Esophagus muscularis mucosa (tissue), 4 donors: ENCODE data around the gene DCTPP1. TPM values are rescaled to one million over a fixed set of nuclear protein-coding genes. Genes with fewer than 3 reads are reported as not detected.

Experiments
- DNase-seq: peaks from one replicate; pipeline ENCODE4 v3.0.0-alpha.2; 2017; ENCODE audit errors: extremely low spot score
- H3K27ac ChIP-seq, 4 donors: fragments of 200-600 bp; sonication (generic); replicated peaks in 1 of 4; 1 replicate in 3 of 4; 2 replicates in 1 of 4; pipeline ENCODE4 v1.5.1; 2016 to 2019; ENCODE audit warnings: mild to moderate bottlenecking in 1 of 4
- H3K27me3 ChIP-seq, 4 donors: fragments of 200-600 bp; sonication (generic); one replicate each; pipeline versions ENCODE4 v1.5.1 to v1.6.0; 2016 to 2019
- H3K36me3 ChIP-seq, 4 donors: fragments of 200-600 bp; sonication (generic); one replicate each; pipeline ENCODE4 v1.5.1; 2016 to 2019
- H3K4me1 ChIP-seq, 4 donors: fragments of 200-600 bp; sonication (generic); one replicate each; pipeline ENCODE4 v1.5.1; 2016 to 2019
- H3K4me3 ChIP-seq, 4 donors: fragments of 200-600 bp; sonication (generic); 1 replicate in 2 of 4; 2 replicates in 2 of 4; pipeline ENCODE4 v1.5.1; 2016 to 2019; ENCODE audit warnings: mild to moderate bottlenecking in 4 of 4, moderate library complexity in 1 of 4
- H3K9me3 ChIP-seq, 4 donors: fragments of 200-600 bp; sonication (generic); 1 replicate in 3 of 4; 2 replicates in 1 of 4; pipeline ENCODE4 v1.5.1; 2016 to 2019
- EP300 ChIP-seq: sonication (generic); formaldehyde crosslinking; IDR thresholded peaks from one replicate; pipeline ENCODE4 v1.6.1; 2017; ENCODE audit warnings: antibody characterized with exemption
- POLR2A ChIP-seq: fragments of 450-650 bp; IDR thresholded peaks from one replicate; pipeline ENCODE4 v1.6.1; 2017; ENCODE audit warnings: antibody characterized with exemption, moderate library complexity, mild to moderate bottlenecking, low read depth
- POLR2AphosphoS5 ChIP-seq, 2 donors: sonication (generic); formaldehyde crosslinking; IDR thresholded peaks; one replicate each; pipeline ENCODE4 v1.6.1; 2017; ENCODE audit warnings: antibody characterized with exemption in 2 of 2
- WGBS: methylation state at CpG from one replicate; pipeline ENCODE4 v1.1.5; 2018; 5-methylcytosine and 5-hydroxymethylcytosine counted together
- intact Hi-C: fragments of 100-400 bp; cut with DNase I; formaldehyde crosslinking; loops from one replicate; pipeline ENCODE4 v1.15.1; 2023
- total RNA-seq, 4 donors: library from RNA; depleted of rRNA; stranded (reverse); fragments of >200 nt; gene quantifications; one replicate each; pipeline versions ENCODE4 v1.1.0 to v1.2.1, GENCODE V29; 2016
- TF ChIP-seq, protein P1 (sequence below), 3 experiments: fragments of 200-600 bp in 2 of 3; fragments of 450-650 bp in 1 of 3; sonication (generic) in 2 of 3; IDR thresholded peaks; one replicate each; pipeline ENCODE4 v1.5.1; 2017 to 2019; ENCODE audit warnings: antibody characterized with exemption in 3 of 3, mild to moderate bottlenecking in 2 of 3, moderate library complexity in 1 of 3

The DCTPP1 gene
- total RNA-seq, 4 donors from 2014 or later, result 11.1 to 21.7 (median 14.1) TPM

DNA sequence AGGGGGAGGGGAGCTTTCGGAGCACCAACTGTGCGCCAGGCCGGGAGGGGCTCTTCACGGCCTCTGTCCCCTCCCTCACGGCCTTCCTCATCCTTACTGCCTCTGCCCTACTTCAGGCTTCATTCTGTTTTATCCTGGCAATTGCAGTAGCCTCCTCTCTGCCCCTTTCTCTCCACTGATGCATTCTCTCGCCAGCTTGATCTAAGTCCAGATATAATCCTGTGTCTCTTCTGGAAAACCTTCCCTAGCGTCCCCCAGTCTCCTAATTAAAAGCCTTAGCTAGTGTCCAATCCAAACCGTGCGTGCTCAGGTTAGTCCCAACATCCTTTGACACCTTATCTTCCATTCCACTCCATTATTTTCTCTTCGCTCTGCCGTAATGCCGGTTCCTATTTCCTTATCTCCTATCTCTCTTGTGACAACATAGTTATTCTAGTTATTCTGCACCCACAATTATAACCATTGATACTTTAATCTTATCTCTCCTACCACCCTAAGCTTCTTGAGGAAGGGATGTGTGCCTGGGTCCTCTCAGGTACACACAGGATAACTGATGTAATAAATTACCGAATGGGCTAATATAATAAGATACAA is 33.7 kb downstream of the DCTPP1 start:
- Histone ChIP-seq H3K27me3 (no peaks in the 10 kb centered on the region), H3K4me1 (peaks cover 22 to 59% (median 54%) of the 10 kb centered on the region in 4 donors), H3K4me3 (peak overlapping the region; percentile 82 to 98 (median 91)), H3K27ac (peak overlapping the region; percentile 86 to 90 (median 89)), H3K9me3 (no peaks in the 10 kb centered on the region), H3K36me3 (peaks cover 6 to 22% (median 16%) of the 10 kb centered on the region in 4 donors)
- 20% methylated on average over 9 of the region's 13 CpGs for WGBS
- DNase-seq, result no peak
- TF ChIP-seq POLR2A, result no peak
- no peak for TF ChIP-seq POLR2AphosphoS5 (IDR thresholded peaks at IDR 0.05)
- TF ChIP-seq, protein P1, sequence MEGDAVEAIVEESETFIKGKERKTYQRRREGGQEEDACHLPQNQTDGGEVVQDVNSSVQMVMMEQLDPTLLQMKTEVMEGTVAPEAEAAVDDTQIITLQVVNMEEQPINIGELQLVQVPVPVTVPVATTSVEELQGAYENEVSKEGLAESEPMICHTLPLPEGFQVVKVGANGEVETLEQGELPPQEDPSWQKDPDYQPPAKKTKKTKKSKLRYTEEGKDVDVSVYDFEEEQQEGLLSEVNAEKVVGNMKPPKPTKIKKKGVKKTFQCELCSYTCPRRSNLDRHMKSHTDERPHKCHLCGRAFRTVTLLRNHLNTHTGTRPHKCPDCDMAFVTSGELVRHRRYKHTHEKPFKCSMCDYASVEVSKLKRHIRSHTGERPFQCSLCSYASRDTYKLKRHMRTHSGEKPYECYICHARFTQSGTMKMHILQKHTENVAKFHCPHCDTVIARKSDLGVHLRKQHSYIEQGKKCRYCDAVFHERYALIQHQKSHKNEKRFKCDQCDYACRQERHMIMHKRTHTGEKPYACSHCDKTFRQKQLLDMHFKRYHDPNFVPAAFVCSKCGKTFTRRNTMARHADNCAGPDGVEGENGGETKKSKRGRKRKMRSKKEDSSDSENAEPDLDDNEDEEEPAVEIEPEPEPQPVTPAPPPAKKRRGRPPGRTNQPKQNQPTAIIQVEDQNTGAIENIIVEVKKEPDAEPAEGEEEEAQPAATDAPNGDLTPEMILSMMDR (IDR thresholded peaks at IDR 0.05), result no peak
- no peak for TF ChIP-seq EP300
- intact Hi-C loops, result no loop called here

GRCh38 chr16:30395155-30395991 is 34.5 kb downstream of the DCTPP1 start, which contains the start of gene ZNF48:
Gene ZNF48 (plus strand): TSS chr16:30395420. CDS start chr16:30395795, 375 bp downstream.
- Histone ChIP-seq H3K4me3 (peak within 1 kb of the TSS; percentile 82 to 98 (median 91)), H3K27me3 (no peaks in the 10 kb centered on the region), H3K4me1 (peaks cover 18 to 55% (median 49%) of the 10 kb centered on the region in 4 donors), H3K27ac (peak within 1 kb of the TSS; percentile 86 to 90 (median 89)), H3K36me3 (peaks cover 6 to 22% (median 16%) of the 10 kb centered on the region in 4 donors), H3K9me3 (no peaks in the 10 kb centered on the region)
- intact Hi-C loops, result no loop called here
- DNase-seq, result no peak
- WGBS, result 0% methylated on average over 7 of the region's 103 CpGs
- TF ChIP-seq, protein P1 (IDR thresholded peaks at IDR 0.05), result peak; percentile 26 to 56 (median 47)
- peak; percentile 29 for TF ChIP-seq POLR2A
- TF ChIP-seq EP300, result no peak
- TF ChIP-seq POLR2AphosphoS5 (IDR thresholded peaks at IDR 0.05), result peak; percentile 72 to 79

- Histone ChIP-seq H3K27me3 (no peaks in the 10 kb centered on the region), H3K9me3 (no peaks in the 10 kb centered on the region), H3K36me3 (peaks cover 6 to 22% (median 16%) of the 10 kb centered on the region in 4 donors), H3K4me3 (peak overlapping the region; percentile 82 to 98 (median 91)), H3K4me1 (peaks cover 18 to 51% (median 44%) of the 10 kb centered on the region in 4 donors), H3K27ac (peak overlapping the region; percentile 86 to 90 (median 89))
- 6% methylated on average over 28 of the region's 31 CpGs for WGBS
- TF ChIP-seq POLR2A (no peak), EP300 (no peak), POLR2AphosphoS5 (IDR thresholded peaks at IDR 0.05) (no peak)
- TF ChIP-seq, protein P1 (IDR thresholded peaks at IDR 0.05), result no peak
- no peak for DNase-seq
- intact Hi-C loops, result no loop called here
Measured at GRCh38 chr16:30394592-30395154, 35.2 kb downstream of the DCTPP1 start.

GRCh38 chr16:30383521-30383920 is 46.3 kb downstream of the DCTPP1 start:
- intact Hi-C loops, result no loop called here
- Histone ChIP-seq H3K9me3 (no peaks in the 10 kb centered on the region), H3K36me3 (no peaks in the 10 kb centered on the region), H3K4me3 (no peak overlapping the region), H3K27ac (no peak overlapping the region), H3K4me1 (peaks cover 6 to 21% (median 16%) of the 10 kb centered on the region in 4 donors), H3K27me3 (no peaks in the 10 kb centered on the region)
- DNase-seq, result no peak
- 34% methylated on average over 2 of the region's 2 CpGs for WGBS
- TF ChIP-seq EP300, result no peak
- TF ChIP-seq, protein P1 (IDR thresholded peaks at IDR 0.05), result no peak
- TF ChIP-seq POLR2AphosphoS5 (IDR thresholded peaks at IDR 0.05), result no peak
- TF ChIP-seq POLR2A, result no peak
